GM23248 (cell line): ENCODE measurements around the gene LIN28A. TPM values are rescaled to one million over a fixed set of nuclear protein-coding genes. Genes with fewer than 3 reads are reported as not detected.
A peak's percentile ranks its signal among the peaks of the same experiment; 100 is the strongest.

ENCODE experiments used
- DNase-seq: peaks from one replicate; pipeline ENCODE4 v3.0.0-alpha.2; 2015
- H2AFZ ChIP-seq: fragments of 200-600 bp; sonication (generic); 2 replicates; pipeline ENCODE4 v1.6.1; 2016; ENCODE audit warnings: antibody characterized with exemption
- H3F3A ChIP-seq: fragments of 200-600 bp; sonication (generic); 2 replicates; pipeline ENCODE4 v1.6.1; 2016; ENCODE audit warnings: mild to moderate bottlenecking, antibody characterized with exemption, mixed run types; ENCODE audit not compliant: insufficient read depth
- H3K27ac ChIP-seq: fragments of 200-600 bp; sonication (generic); 2 replicates; pipeline ENCODE4 v1.5.1; 2016; ENCODE audit warnings: mild to moderate bottlenecking
- H3K27me3 ChIP-seq: fragments of 200-600 bp; sonication (generic); replicated peaks from 2 replicates; pipeline ENCODE4 v1.6.1; 2016; ENCODE audit warnings: mild to moderate bottlenecking; ENCODE audit not compliant: insufficient read depth
- H3K36me3 ChIP-seq: fragments of 200-600 bp; sonication (generic); 2 replicates; pipeline ENCODE4 v1.6.1; 2016; ENCODE audit warnings: low read depth, mild to moderate bottlenecking
- H3K4me1 ChIP-seq: fragments of 200-600 bp; sonication (generic); 2 replicates; pipeline ENCODE4 v1.6.1; 2016; ENCODE audit warnings: mild to moderate bottlenecking; ENCODE audit not compliant: insufficient read depth
- H3K4me2 ChIP-seq: fragments of 200-600 bp; sonication (generic); one replicate; pipeline ENCODE4 v1.6.1; 2016; ENCODE audit warnings: mild to moderate bottlenecking; ENCODE audit not compliant: unreplicated experiment
- H3K4me3 ChIP-seq: fragments of 200-600 bp; sonication (generic); 2 replicates; pipeline ENCODE4 v1.5.1; 2016; ENCODE audit warnings: mild to moderate bottlenecking
- H3K79me2 ChIP-seq: fragments of 200-600 bp; sonication (generic); 2 replicates; pipeline ENCODE4 v1.6.1; 2016; ENCODE audit warnings: mild to moderate bottlenecking; ENCODE audit not compliant: insufficient read depth
- H3K9ac ChIP-seq: fragments of 200-600 bp; sonication (generic); 2 replicates; pipeline ENCODE4 v1.6.1; 2016; ENCODE audit warnings: mild to moderate bottlenecking
- H3K9me2 ChIP-seq: fragments of 200-600 bp; sonication (generic); 2 replicates; pipeline ENCODE4 v1.6.1; 2016; ENCODE audit warnings: mixed run types, mild to moderate bottlenecking, moderate library complexity; ENCODE audit not compliant: insufficient read depth
- H3K9me3 ChIP-seq: fragments of 200-600 bp; sonication (generic); one replicate; pipeline ENCODE4 v1.6.1; 2017; ENCODE audit warnings: low read depth
- H4K20me1 ChIP-seq: fragments of 200-600 bp; sonication (generic); 2 replicates; pipeline ENCODE4 v1.6.0; 2016; ENCODE audit not compliant: insufficient read depth
- EZH2 ChIP-seq: fragments of 200-600 bp; sonication (generic); IDR thresholded peaks from 2 replicates; pipeline ENCODE4 v1.6.1; 2018; ENCODE audit warnings: antibody characterized with exemption, mild to moderate bottlenecking; ENCODE audit not compliant: insufficient read depth, poor library complexity, severe bottlenecking
- EZH2phosphoT487 ChIP-seq: fragments of 200-600 bp; sonication (generic); IDR thresholded peaks from 2 replicates; pipeline ENCODE4 v1.6.1; 2018; ENCODE audit warnings: antibody characterized with exemption, moderate library complexity, mild to moderate bottlenecking, low read depth; ENCODE audit not compliant: insufficient read depth
- WGBS, 2 experiments: methylation state at CpG; one replicate each; pipeline ENCODE4 v1.1.6; 2015 to 2017; ENCODE audit warnings: low lambda C conversion rate in 2 of 2, low coverage in 1 of 2; ENCODE audit errors: missing lambda C conversion rate in 2 of 2; 5-methylcytosine and 5-hydroxymethylcytosine counted together
- in situ Hi-C: fragments of 300-500 bp; cut with MboI; formaldehyde crosslinking; loops from 2 replicates; pipeline ENCODE4 v1.15.0; 2020
- polyA plus RNA-seq: library from polyadenylated mRNA; unstranded; fragments of >200 nt; fragmentation: Nextera tagmentation; extraction: Ambion mirVana; gene quantifications from 2 replicates; pipeline ENCODE4 v1.2.1, GENCODE V29; 2016
- total RNA-seq: library from RNA; depleted of rRNA; stranded (reverse); fragments of >200 nt; shearing (Covaris generic); gene quantifications from 2 replicates; pipeline ENCODE4 v1.2.3, GENCODE V29; 2014

LIN28A gene
- total and polyA plus RNA-seq, 2 experiments from 2014 or later, result 0.14 TPM; not detected in 1

DNA sequence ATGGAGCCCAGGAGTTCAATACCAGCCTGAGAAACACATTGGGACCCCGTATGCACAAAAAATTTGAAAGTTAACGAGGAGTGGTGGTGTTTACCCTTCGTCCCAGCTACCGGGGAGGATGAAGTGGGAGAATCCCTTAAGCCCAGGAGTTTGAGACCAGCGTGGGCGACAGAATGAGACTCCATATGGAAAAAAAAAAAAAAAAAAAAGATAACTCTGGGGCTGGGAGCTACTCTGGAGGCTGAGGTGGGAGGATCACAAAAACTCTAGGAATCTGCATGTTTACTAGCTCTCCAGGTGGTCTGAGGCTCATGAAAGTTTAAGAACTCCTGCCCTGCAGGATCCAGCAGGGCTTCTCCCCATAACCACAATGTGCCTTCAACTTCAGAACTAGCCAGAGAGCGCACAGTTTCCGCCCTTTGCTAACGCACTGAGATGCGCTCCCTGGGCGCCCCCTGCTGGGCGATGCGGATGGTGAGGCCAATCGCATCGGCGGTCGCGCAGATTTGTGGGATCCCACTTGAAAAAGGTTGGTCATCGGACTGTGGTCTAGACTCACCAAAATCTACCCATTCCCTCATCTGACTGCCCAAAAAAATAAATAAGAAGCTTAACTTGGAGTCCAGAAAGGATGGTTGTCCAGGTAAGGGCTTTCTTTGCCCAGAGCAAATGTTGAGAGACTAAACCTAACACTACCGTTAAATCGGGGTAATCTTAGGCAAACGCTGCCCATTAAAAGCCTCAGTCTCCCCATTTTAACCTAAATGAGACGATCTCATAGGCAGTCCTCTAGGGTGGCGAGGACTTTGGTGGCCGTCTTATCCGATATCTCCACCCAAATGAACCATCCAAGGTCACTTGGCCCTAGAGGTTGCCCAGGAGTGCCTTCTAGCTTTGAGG, 46.8 kb upstream of the LIN28A start:
- peak; percentile 88 for DNase-seq
- Histone ChIP-seq H3K9me2 (no peaks in the 10 kb centered on the region), H3F3A (no peaks in the 10 kb centered on the region), H3K9ac (no peak overlapping the region), H3K36me3 (no peaks in the 10 kb centered on the region), H3K4me1 (0 out of 2 replicates have a peak, but pooled peaks cover 7% of the 10 kb centered on the region), H3K4me2 (no peak overlapping the region), H3K79me2 (no peaks in the 10 kb centered on the region), H4K20me1 (no peaks in the 10 kb centered on the region), H3K27me3 (peaks cover 33% of the 10 kb centered on the region), H3K9me3 (no peaks in the 10 kb centered on the region), H2AFZ (no peak overlapping the region), H3K4me3 (no peak overlapping the region), H3K27ac (no peak overlapping the region)
- WGBS, 2 experiments, result 31% methylated on average over 26 of the region's 26 CpGs
- in situ Hi-C loops, result no loop called here
- TF ChIP-seq EZH2 (no peak), EZH2phosphoT487 (no peak)

DNA sequence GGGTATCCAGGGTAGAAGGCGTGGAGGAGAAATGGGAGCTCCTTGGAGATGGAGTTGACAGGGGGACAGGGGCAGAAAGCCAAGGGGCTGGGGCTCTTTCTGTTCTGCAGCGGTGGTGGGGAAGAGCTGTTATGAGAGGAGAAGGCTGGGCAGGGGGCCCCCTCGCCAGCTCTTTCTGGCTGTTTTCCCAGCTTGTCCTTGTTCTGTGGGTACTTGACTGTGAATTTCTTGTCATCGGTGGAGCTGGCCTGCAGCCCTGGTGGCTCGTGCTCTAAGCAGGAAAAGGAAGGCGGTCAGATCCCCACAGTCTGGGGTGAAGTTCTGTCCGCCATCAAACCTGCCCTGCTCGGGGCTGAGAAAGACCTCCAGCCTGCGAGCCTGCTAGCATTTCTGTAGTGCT, 45.7 kb upstream of the LIN28A start:
- TF ChIP-seq EZH2phosphoT487, result no peak
- TF ChIP-seq EZH2, result no peak
- Histone ChIP-seq H3K9ac (no peak overlapping the region), H3K27ac (no peak overlapping the region), H3K4me1 (0 out of 2 replicates have a peak, but pooled peaks cover 7% of the 10 kb centered on the region), H3F3A (no peaks in the 10 kb centered on the region), H3K9me3 (no peaks in the 10 kb centered on the region), H3K79me2 (no peaks in the 10 kb centered on the region), H2AFZ (no peak overlapping the region), H3K4me3 (no peak overlapping the region), H4K20me1 (no peaks in the 10 kb centered on the region), H3K4me2 (no peak overlapping the region), H3K9me2 (no peaks in the 10 kb centered on the region), H3K27me3 (peaks cover 25% of the 10 kb centered on the region), H3K36me3 (no peaks in the 10 kb centered on the region)
- DNase-seq, result no peak
- in situ Hi-C loops, result no loop called here
- 42 to 50% methylated on average over 8 to 9 of the region's 9 CpGs for WGBS, 2 experiments

GRCh38 chr1:26367441-26367840, 43.2 kb upstream of the LIN28A start:
- in situ Hi-C loops, result no loop called here
- H3K79me2 ChIP-seq, result no peaks in the 10 kb centered on the region
- no peaks in the 10 kb centered on the region for H3K4me1 ChIP-seq
- no peaks in the 10 kb centered on the region for H3K36me3 ChIP-seq
- no peak overlapping the region for H2AFZ ChIP-seq
- H3K27ac ChIP-seq, result no peak overlapping the region
- WGBS, 2 experiments, result 81 to 88% methylated on average over 6 of the region's 6 CpGs
- no peaks in the 10 kb centered on the region for H3K9me3 ChIP-seq
- H3K9me2 ChIP-seq, result no peaks in the 10 kb centered on the region
- DNase-seq, result no peak
- H3F3A ChIP-seq, result no peaks in the 10 kb centered on the region
- peaks cover 1% of the 10 kb centered on the region for H3K27me3 ChIP-seq
- H3K4me2 ChIP-seq, result no peak overlapping the region
- no peak overlapping the region for H3K4me3 ChIP-seq
- no peak overlapping the region for H3K9ac ChIP-seq
- TF ChIP-seq EZH2phosphoT487 (no peak), EZH2 (no peak)
- H4K20me1 ChIP-seq, result no peaks in the 10 kb centered on the region

GRCh38 chr1:26368006-26368405, 42.6 kb upstream of the LIN28A start:
- H3K27ac ChIP-seq, result no peak overlapping the region
- no peaks in the 10 kb centered on the region for H3K36me3 ChIP-seq
- 48 to 66% methylated on average over 4 of the region's 4 CpGs for WGBS, 2 experiments
- no peak for DNase-seq
- no peaks in the 10 kb centered on the region for H3K9me3 ChIP-seq
- TF ChIP-seq EZH2phosphoT487 (no peak), EZH2 (no peak)
- H3K4me3 ChIP-seq, result no peak overlapping the region
- H3K27me3 ChIP-seq, result no peaks in the 10 kb centered on the region; the same call in 1 of the 2 replicates
- in situ Hi-C loops, result no loop called here
- no peak overlapping the region for H3K9ac ChIP-seq
- H3K4me2 ChIP-seq, result no peak overlapping the region
- H3K9me2 ChIP-seq, result no peaks in the 10 kb centered on the region
- no peaks in the 10 kb centered on the region for H3F3A ChIP-seq
- no peaks in the 10 kb centered on the region for H3K79me2 ChIP-seq
- H3K4me1 ChIP-seq, result no peaks in the 10 kb centered on the region
- H2AFZ ChIP-seq, result no peak overlapping the region
- H4K20me1 ChIP-seq, result no peaks in the 10 kb centered on the region
